ENCODE measurements around the gene IGF2BP1. TPM values are rescaled to one million over a fixed set of nuclear protein-coding genes. Genes with fewer than 3 reads are reported as not detected.
A peak's percentile ranks its signal among the peaks of the same experiment; 100 is the strongest.

Gene IGF2BP1
- total RNA-seq, 1 donor: 2.6 TPM

DNA sequence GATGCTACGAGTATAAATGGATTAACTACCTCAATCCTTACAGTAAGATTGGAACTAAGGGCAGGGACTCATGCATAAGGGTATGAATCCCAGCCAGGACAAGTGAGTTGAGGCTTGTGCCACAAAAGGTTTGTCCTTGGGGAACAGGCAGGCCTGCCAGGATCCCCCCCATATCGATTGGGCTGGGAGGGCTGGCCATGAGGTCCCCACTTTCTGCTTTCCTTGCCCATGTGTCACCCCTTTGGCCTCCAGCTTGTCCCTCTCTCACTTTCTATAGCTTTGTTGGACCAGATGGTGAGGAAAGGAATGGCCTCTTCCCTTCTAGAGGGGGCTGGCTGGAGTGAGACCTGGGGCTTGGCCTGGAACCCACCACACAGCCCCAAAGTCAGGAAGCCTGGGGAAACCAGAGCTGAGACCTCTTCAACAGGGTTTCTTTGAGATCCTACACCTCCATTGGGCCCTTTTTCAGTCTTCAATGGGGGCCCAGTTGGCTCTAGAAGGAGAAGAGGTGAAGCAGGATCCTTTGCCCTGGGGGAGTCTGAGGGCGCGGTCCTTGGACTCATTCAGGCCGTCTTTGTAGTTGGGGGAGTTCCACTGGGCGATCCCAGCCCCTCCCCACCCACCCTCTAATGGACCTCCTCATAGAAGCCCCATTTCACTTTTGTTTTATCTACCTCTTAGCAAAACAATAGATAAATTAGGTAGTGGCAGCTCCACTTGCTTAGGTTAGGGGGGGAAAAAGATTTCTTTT lies 57.3 kb downstream of the IGF2BP1 start:
- H3K4me3 ChIP-seq (ENCODE audit: low read depth, low read length): no peak overlapping the region
- DNase-seq (ENCODE audit: low read depth): no peak
- TF ChIP-seq, protein P1, sequence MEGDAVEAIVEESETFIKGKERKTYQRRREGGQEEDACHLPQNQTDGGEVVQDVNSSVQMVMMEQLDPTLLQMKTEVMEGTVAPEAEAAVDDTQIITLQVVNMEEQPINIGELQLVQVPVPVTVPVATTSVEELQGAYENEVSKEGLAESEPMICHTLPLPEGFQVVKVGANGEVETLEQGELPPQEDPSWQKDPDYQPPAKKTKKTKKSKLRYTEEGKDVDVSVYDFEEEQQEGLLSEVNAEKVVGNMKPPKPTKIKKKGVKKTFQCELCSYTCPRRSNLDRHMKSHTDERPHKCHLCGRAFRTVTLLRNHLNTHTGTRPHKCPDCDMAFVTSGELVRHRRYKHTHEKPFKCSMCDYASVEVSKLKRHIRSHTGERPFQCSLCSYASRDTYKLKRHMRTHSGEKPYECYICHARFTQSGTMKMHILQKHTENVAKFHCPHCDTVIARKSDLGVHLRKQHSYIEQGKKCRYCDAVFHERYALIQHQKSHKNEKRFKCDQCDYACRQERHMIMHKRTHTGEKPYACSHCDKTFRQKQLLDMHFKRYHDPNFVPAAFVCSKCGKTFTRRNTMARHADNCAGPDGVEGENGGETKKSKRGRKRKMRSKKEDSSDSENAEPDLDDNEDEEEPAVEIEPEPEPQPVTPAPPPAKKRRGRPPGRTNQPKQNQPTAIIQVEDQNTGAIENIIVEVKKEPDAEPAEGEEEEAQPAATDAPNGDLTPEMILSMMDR (IDR thresholded peaks at IDR 0.05; ENCODE audit: insufficient read depth, low read depth, low read length): no peak

DNA sequence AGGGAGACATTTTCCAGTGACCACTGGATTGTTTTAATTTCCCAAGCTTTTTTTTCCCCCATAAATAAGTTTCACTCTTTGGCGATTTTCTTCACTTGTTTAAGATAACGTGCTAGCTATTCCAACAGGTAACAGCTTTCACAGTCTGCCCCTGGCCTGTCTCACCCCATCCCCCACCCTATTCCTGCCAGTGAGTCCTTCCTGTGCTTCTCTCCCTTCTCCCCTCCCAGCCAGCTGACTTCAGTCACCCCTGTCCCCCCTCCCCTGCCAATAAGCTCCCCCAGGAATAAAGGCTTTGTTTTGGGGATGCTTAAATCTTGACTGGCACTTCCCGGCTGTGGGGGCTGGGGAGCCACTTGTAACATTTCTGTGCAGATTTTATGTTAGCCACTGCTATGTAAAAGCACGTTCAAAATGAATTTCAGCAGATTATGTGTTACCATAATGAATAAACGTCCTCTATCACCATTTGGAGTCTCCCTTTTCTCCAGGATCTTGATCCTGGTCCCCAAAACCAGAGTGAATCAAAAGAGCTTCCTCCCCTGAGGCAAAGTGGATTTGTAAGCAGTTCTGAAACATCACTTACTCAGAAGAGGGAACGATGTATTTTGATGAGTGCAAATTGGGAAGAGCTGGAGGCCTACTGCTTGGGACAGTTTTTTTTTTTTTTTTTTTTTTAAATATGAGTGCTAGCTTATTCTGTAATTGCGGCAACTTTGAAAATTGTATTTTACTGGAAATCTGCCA lies 58.2 kb downstream of the IGF2BP1 start:
- no peak overlapping the region for H3K4me3 ChIP-seq (ENCODE audit: low read depth, low read length)
- no peak for DNase-seq (ENCODE audit: low read depth)
- TF ChIP-seq, protein P1 (IDR thresholded peaks at IDR 0.05; ENCODE audit: insufficient read depth, low read depth, low read length): no peak

DNA sequence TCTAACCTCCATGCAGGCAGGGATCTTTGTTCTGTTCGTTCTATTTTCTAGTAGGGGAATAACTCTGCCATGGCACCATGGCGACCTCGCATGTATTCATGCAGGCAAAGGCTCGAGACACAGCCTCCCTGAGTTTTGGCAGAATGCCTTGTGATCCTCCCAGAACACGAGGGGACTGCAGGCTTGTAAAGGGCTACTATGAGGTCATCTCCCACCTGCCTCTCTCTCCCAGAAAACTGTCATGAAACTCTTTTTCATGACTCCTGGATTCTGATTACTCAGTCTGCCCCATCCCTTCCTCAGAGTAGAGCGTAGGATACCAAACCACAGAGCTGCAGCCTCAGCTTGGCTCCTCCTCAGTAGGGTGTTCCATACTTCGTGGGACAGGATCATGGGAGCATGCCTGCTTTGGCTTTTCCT lies 64.3 kb downstream of the IGF2BP1 start:
- no peak overlapping the region for H3K4me3 ChIP-seq (ENCODE audit: low read depth, low read length)
- TF ChIP-seq, protein P1 (IDR thresholded peaks at IDR 0.05; ENCODE audit: insufficient read depth, low read depth, low read length): no peak
- DNase-seq (ENCODE audit: low read depth): peak; percentile 26

DNA sequence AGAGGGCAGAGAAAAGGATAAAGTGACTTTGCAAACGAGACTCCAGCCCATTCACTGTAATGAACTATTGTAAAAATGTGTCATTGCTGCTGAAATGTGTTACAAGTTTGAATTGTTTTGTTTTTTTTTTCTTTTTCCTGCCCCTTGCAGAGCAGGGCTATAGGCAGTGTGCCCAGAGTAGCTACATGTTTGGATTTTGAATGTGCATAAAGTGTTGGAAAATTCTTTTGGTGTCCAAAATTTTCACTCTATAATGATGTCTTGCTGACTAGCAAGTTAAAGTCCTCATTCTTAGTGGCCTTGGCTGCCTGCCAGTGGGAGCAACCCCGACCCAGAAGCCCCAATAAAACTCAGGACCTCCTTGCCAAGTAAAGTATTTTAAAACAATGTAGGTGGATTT lies 66.5 kb downstream of the IGF2BP1 start:
- DNase-seq (ENCODE audit: low read depth): no peak
- no peak overlapping the region for H3K4me3 ChIP-seq (ENCODE audit: low read depth, low read length)
- TF ChIP-seq, protein P1 (IDR thresholded peaks at IDR 0.05; ENCODE audit: insufficient read depth, low read depth, low read length): no peak

DNA sequence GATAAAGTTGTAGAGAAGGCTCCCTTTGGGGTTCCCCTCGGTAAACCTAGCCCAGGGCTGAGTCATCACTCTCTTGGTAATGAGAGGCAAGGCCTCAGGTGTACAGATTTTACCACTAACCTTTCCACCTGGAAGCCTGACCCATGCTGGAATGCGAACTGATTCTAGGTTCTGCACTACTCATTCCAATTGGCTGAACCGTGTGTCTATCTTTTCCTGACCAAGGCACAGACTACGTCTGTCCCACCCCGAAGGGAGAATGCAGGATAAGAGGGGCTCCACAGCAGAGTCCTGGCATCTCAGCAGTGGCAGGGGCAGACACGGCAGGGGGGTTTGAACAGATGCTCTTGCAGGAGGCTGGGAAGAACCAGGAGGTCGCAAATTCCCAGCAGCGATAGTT lies 70.0 kb downstream of the IGF2BP1 start:
- TF ChIP-seq, protein P1 (IDR thresholded peaks at IDR 0.05; ENCODE audit: insufficient read depth, low read depth, low read length): no peak
- no peak for DNase-seq (ENCODE audit: low read depth)
- no peak overlapping the region for H3K4me3 ChIP-seq (ENCODE audit: low read depth, low read length)

DNA sequence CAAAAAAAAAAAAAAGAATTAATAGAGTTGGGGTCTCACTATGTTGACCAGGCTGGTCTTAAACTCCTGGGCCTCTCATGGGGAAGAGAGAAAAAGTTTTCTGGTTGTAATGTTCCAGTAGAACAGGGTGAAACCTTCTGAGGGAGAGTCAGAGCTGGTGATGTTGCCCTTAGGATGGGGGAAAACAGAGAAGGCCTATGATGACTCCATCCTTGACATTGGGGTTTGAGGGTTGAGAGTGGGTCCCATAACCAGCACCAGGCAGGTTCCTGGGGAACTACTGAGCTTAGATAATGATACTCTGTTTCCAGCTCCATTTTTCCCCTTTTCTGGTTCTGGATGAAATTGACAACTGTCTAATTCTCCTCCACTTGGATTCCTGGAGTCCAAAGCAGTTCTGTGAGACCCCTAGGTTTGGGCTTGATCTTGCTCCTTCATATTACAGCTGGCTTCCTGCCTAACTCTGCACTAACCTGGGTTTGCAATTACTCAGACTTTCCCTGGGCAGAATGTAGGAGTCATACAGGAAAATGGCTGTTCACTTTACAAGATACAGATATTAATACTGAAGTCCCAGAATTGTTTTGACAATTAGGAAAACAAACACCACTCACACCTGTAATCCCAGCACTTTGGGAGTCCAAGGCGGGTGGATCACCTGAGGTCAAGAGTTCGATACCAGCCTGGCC lies 72.5 kb downstream of the IGF2BP1 start:
- TF ChIP-seq, protein P1 (IDR thresholded peaks at IDR 0.05; ENCODE audit: insufficient read depth, low read depth, low read length): no peak
- no peak overlapping the region for H3K4me3 ChIP-seq (ENCODE audit: low read depth, low read length)
- DNase-seq (ENCODE audit: low read depth): no peak
